BE2C (cell line): Measurements from ENCODE around the gene FABP3.
A peak's percentile ranks its signal among the peaks of the same experiment; 100 is the strongest.

ENCODE experiments used
- DNase-seq: peaks from one replicate; pipeline ENCODE4 v3.0.0-alpha.2; 2020
- H3K27me3 ChIP-seq: fragments of 250-450 bp; sonication (Bioruptor Pico); 2 replicates; pipeline ENCODE4 v1.5.1; 2020; ENCODE audit warnings: mild to moderate bottlenecking
- H3K36me3 ChIP-seq: fragments of 250-450 bp; sonication (Bioruptor Pico); 2 replicates; pipeline ENCODE4 v1.5.1; 2020; ENCODE audit warnings: mild to moderate bottlenecking
- H3K4me1 ChIP-seq: fragments of 250-450 bp; sonication (Bioruptor Pico); 2 replicates; pipeline ENCODE4 v1.5.1; 2020
- H3K4me3 ChIP-seq: 2 replicates; pipeline ENCODE4 v1.5.1; 2011; ENCODE audit warnings: low read depth, low read length
- H3K9me3 ChIP-seq: fragments of 250-450 bp; sonication (Bioruptor Pico); 2 replicates; pipeline ENCODE4 v1.5.1; 2020
- TF ChIP-seq, protein P1 (sequence below): IDR thresholded peaks from 2 replicates; pipeline ENCODE4 v1.5.1; 2012; ENCODE audit warnings: mild to moderate bottlenecking, low read depth, low read length

FABP3 gene

DNA sequence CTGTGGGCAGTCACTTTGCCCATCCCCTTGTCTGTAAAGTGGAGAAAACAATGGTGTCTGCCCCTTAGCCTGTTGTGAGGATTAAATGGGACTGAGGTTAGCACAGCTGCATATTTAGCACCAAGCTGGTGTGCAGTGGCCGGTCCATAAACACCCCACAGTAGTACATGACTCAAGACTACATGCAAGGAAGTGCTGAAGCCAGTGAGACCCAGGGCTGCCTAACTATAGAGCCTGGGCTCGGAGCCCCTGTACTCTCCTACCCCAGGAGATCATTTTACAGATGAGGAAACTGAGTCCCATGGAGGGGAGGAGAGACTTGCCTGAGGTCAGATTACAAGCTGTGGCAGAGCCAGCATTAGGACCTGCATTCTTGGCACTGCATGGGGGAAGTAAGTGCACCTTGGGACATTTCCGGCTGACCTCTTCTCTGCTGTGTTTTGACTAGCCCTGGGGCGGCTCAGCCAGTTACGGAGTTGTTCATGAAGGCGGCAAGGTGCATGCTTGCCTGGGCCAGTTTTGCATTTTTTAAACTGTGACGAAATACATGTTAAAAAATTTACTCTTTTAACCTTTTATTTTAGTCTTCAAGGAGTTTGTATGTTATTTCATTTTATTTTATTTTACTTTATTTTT, 43.3 kb upstream of the FABP3 start:
- H3K27me3 ChIP-seq, result peaks cover 6% of the 10 kb centered on the region
- H3K4me3 ChIP-seq, result no peak overlapping the region
- H3K36me3 ChIP-seq, result no peaks in the 10 kb centered on the region
- TF ChIP-seq, protein P1, sequence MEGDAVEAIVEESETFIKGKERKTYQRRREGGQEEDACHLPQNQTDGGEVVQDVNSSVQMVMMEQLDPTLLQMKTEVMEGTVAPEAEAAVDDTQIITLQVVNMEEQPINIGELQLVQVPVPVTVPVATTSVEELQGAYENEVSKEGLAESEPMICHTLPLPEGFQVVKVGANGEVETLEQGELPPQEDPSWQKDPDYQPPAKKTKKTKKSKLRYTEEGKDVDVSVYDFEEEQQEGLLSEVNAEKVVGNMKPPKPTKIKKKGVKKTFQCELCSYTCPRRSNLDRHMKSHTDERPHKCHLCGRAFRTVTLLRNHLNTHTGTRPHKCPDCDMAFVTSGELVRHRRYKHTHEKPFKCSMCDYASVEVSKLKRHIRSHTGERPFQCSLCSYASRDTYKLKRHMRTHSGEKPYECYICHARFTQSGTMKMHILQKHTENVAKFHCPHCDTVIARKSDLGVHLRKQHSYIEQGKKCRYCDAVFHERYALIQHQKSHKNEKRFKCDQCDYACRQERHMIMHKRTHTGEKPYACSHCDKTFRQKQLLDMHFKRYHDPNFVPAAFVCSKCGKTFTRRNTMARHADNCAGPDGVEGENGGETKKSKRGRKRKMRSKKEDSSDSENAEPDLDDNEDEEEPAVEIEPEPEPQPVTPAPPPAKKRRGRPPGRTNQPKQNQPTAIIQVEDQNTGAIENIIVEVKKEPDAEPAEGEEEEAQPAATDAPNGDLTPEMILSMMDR, result no peak
- DNase-seq, result no peak
- no peaks in the 10 kb centered on the region for H3K4me1 ChIP-seq
- H3K9me3 ChIP-seq, result no peaks in the 10 kb centered on the region

DNA sequence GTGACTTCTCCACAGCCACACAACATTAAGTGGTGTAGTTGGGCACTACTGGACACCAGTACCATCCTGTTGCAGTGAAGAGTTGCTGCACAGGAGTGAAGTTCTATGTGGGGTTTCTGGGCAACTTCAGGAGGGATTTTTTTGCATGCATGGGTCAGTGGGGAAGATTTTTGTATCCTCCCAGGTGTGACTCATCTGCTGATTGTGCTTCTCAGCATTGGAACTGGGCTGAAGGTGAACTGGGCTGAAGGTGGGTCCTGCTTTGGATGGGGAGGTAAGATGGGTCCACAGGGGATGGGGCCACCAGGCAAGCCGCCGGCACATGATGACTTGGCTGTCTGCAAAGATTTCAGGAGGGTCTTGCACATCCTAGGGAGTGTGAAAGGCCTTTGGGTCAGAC, 42.8 kb upstream of the FABP3 start:
- Histone ChIP-seq H3K27me3 (peaks cover 6% of the 10 kb centered on the region), H3K9me3 (no peaks in the 10 kb centered on the region), H3K4me1 (no peaks in the 10 kb centered on the region), H3K4me3 (no peak overlapping the region), H3K36me3 (no peaks in the 10 kb centered on the region)
- no peak for DNase-seq
- TF ChIP-seq, protein P1, result no peak

DNA sequence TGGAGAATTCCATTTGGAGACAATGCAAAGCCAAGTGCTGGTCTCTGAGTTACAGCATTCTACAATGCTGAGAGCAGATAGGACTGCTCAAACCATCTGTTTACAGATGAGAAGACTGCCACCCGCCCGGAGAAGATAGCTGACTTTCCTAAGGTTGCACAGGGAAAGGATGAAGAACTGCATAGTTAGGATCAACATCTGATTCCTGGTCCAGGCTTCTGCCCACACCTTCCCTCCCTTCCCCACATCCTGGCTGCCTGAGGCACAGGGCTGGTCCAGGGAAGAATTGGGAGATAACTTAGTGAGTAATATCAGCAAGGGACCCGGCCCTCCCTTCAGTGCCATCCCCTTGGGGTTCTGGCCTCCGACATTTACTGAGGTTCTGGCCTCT, 42.1 kb upstream of the FABP3 start:
- DNase-seq, result no peak
- Histone ChIP-seq H3K4me1 (no peaks in the 10 kb centered on the region), H3K36me3 (no peaks in the 10 kb centered on the region), H3K9me3 (no peaks in the 10 kb centered on the region), H3K4me3 (no peak overlapping the region), H3K27me3 (peaks cover 6% of the 10 kb centered on the region)
- TF ChIP-seq, protein P1, result no peak

DNA sequence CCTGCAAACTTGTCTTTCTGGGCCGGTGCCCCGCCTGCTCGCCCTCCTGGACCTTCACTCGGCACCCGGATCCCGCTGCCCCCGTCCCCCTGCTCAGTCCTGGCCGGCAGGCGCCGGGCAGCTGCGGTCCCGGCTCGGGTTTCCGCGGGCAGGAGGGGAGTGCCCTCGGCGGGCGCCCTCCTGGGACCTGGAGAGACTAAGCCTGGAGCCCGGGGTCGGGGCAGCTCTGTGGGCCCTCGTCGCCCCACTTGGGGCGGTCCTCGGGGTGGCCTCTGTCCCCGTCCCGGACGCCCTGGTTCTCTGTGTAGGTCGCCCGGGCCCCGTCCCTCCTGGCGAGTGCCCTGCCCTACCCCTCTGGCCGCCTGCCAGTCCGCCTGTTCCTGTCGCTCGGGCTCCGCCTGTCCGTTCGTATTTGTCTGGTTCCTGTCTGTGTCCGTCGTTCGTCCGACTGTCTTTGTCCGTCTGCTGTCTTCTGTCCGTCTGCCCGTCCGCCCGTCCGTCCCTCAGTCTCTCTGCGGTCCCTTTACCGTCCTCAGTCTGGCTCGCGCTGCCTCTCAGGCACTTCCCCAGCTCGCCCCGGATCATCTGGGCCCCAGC, 40.6 kb upstream of the FABP3 start:
- H3K4me1 ChIP-seq, result no peaks in the 10 kb centered on the region
- DNase-seq, result peak; percentile 66

DNA sequence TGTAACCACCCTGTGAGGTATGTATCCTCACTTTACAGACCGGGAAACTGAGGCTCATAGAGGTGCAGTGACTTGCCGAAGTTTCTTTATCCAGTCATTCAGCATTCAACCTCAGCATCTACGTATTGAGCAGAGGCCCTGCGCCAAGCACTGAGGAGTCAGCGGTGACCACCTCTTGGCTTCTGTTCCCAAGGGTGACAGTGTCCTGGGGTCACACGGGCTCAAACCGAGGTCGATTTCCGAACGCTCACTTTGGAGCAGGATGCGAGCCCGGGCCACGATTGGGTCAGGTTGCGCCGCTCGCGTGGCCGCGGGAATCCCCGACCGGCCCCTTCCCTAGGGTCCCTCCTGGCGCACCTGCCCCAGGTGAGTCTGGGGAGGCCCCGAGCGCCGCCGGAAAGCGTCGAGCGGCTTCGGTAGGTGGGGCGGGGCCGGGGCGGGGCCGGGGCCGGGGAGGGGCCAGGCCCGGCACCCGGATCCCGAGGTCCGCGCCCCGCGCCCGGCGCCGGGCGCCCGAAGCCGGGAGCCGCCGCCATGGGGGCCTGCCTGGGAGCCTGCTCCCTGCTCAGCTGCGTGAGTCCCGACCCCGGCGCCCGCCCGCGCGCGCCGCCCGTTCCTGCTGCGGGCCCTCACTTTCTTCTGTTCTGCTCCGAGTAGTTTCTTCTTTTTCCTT, 40.0 kb upstream of the FABP3 start, which contains the start of gene SERINC2:
SERINC2 (plus strand) TSS at position 482 of the 673 bp plus-strand sequence; CDS start at position 535, 53 bp downstream.
- DNase-seq, result no peak

More for the DNA sequence above, 40.6 kb upstream of the FABP3 start:
- Histone ChIP-seq H3K36me3 (no peaks in the 10 kb centered on the region), H3K27me3 (peaks cover 6% of the 10 kb centered on the region), H3K4me3 (peak overlapping the region; percentile 59), H3K9me3 (no peaks in the 10 kb centered on the region)
- TF ChIP-seq, protein P1, result no peak

More for the DNA sequence above, 40.0 kb upstream of the FABP3 start, which contains the start of gene SERINC2:
- H3K9me3 ChIP-seq, result no peaks in the 10 kb centered on the region
- peaks cover 6% of the 10 kb centered on the region for H3K27me3 ChIP-seq
- H3K36me3 ChIP-seq, result no peaks in the 10 kb centered on the region
- TF ChIP-seq, protein P1, result no peak
- peak within 1 kb of the TSS; percentile 59 for H3K4me3 ChIP-seq
- no peaks in the 10 kb centered on the region for H3K4me1 ChIP-seq
